ENCODE measurements around the gene NCOA3.
A peak's percentile ranks its signal among the peaks of the same experiment; 100 is the strongest.
"Not testable (repeated sequence)": the region's sequence is repeated elsewhere in the genome, so short reads cannot be mapped to it uniquely, and the experiment has no call there.

Gene NCOA3

GRCh38 chr20:47466704-47467459, 34.8 kb upstream of the NCOA3 start:
- FAIRE-seq (no peak), DNase-seq (ENCODE audit: insufficient read length, low spot score) (no peak)

GRCh38 chr20:47468290-47469050, 33.2 kb upstream of the NCOA3 start:
- peak; percentile 91 for FAIRE-seq

GRCh38 chr20:47475419-47476044, 26.2 kb upstream of the NCOA3 start:
- FAIRE-seq, result no peak
- DNase-seq (ENCODE audit: insufficient read length, low spot score), result no peak

More at GRCh38 chr20:47468290-47469050, 33.2 kb upstream of the NCOA3 start:
- DNase-seq (ENCODE audit: insufficient read length, low spot score), result peak; percentile 41

GRCh38 chr20:47476452-47476851, 25.2 kb upstream of the NCOA3 start:
- DNase-seq (ENCODE audit: insufficient read length, low spot score) (no peak), FAIRE-seq (no peak)

- no peak for DNase-seq (ENCODE audit: insufficient read length, low spot score)
- no peak for FAIRE-seq
Observed at GRCh38 chr20:47479093-47479492, 22.6 kb upstream of the NCOA3 start.

- DNase-seq (ENCODE audit: insufficient read length, low spot score) (no peak), FAIRE-seq (no peak)
Observed at GRCh38 chr20:47479506-47479905, 22.2 kb upstream of the NCOA3 start.

GRCh38 chr20:47480239-47480638, 21.4 kb upstream of the NCOA3 start:
- FAIRE-seq (no peak), DNase-seq (ENCODE audit: insufficient read length, low spot score) (no peak)

GRCh38 chr20:47480705-47481104, 21.0 kb upstream of the NCOA3 start:
- no peak for FAIRE-seq
- DNase-seq (ENCODE audit: insufficient read length, low spot score), result no peak

- no peak for FAIRE-seq
- no peak for DNase-seq (ENCODE audit: insufficient read length, low spot score)
Observed at GRCh38 chr20:47481330-47482216, 20.1 kb upstream of the NCOA3 start.

- FAIRE-seq (no peak), DNase-seq (ENCODE audit: insufficient read length, low spot score) (no peak)
Observed at GRCh38 chr20:47482705-47483104, 19.0 kb upstream of the NCOA3 start.

GRCh38 chr20:47484303-47484702, 17.4 kb upstream of the NCOA3 start:
- DNase-seq (ENCODE audit: insufficient read length, low spot score), result no peak
- no peak for FAIRE-seq

GRCh38 chr20:47487175-47487917, 14.3 kb upstream of the NCOA3 start:
- FAIRE-seq, result peak; percentile 97
- no peak for DNase-seq (ENCODE audit: insufficient read length, low spot score)

- no peak for DNase-seq (ENCODE audit: insufficient read length, low spot score)
- FAIRE-seq, result no peak
Observed at GRCh38 chr20:47489448-47489872, 12.2 kb upstream of the NCOA3 start.

- no peak for FAIRE-seq
- no peak for DNase-seq (ENCODE audit: insufficient read length, low spot score)
Observed at GRCh38 chr20:47490795-47491194, 10.9 kb upstream of the NCOA3 start.

- no peak for FAIRE-seq
Observed at GRCh38 chr20:47492284-47492683, 9.4 kb upstream of the NCOA3 start.

GRCh38 chr20:47493175-47493962, 8.3 kb upstream of the NCOA3 start:
- FAIRE-seq, result peak; percentile 74
- no peak for DNase-seq (ENCODE audit: insufficient read length, low spot score)

More at GRCh38 chr20:47492284-47492683, 9.4 kb upstream of the NCOA3 start:
- DNase-seq (ENCODE audit: insufficient read length, low spot score), result no peak

GRCh38 chr20:47493963-47494293, 7.8 kb upstream of the NCOA3 start:
- DNase-seq (ENCODE audit: insufficient read length, low spot score) (no peak), FAIRE-seq (no peak)

GRCh38 chr20:47494606-47495005, 7.1 kb upstream of the NCOA3 start:
- DNase-seq (ENCODE audit: insufficient read length, low spot score), result not testable (repeated sequence)
- peak; percentile 65 for FAIRE-seq

GRCh38 chr20:47496118-47496517, 5.6 kb upstream of the NCOA3 start:
- DNase-seq (ENCODE audit: insufficient read length, low spot score) (no peak), FAIRE-seq (no peak)
